Dermis blood vessel endothelial cell (primary cell): ENCODE measurements around the gene SLC38A4. TPM values are rescaled to one million over a fixed set of nuclear protein-coding genes. Genes with fewer than 3 reads are reported as not detected.
A peak's percentile ranks its signal among the peaks of the same experiment; 100 is the strongest.

Experiments used
- DNase-seq: peaks from one replicate; pipeline ENCODE4 v3.0.0; 2010
- total RNA-seq: library from RNA; depleted of rRNA; stranded (reverse); fragments of >200 nt; gene quantifications from 2 replicates; pipeline ENCODE4 v1.2.3, GENCODE V29; 2014

SLC38A4 gene
- total RNA-seq, 1 donor from 2014 or later = 1.2 TPM

GRCh38 chr12:46811185-46811584 lies 14.6 kb downstream of the SLC38A4 start:
- no peak for DNase-seq

- no peak for DNase-seq
Observed at GRCh38 chr12:46808955-46809697, 16.7 kb downstream of the SLC38A4 start.

- DNase-seq = no peak
Observed at GRCh38 chr12:46808317-46808716, 17.5 kb downstream of the SLC38A4 start.

GRCh38 chr12:46804054-46804453 lies 21.7 kb downstream of the SLC38A4 start:
- DNase-seq = no peak

- no peak for DNase-seq
Observed at GRCh38 chr12:46803517-46803916, 22.3 kb downstream of the SLC38A4 start.

- no peak for DNase-seq
Observed at GRCh38 chr12:46801293-46801692, 24.5 kb downstream of the SLC38A4 start.

GRCh38 chr12:46800160-46800559 lies 25.6 kb downstream of the SLC38A4 start:
- DNase-seq = no peak

GRCh38 chr12:46798648-46799047 lies 27.1 kb downstream of the SLC38A4 start:
- no peak for DNase-seq

- no peak for DNase-seq
Observed at GRCh38 chr12:46798056-46798455, 27.7 kb downstream of the SLC38A4 start.

- DNase-seq = no peak
Observed at GRCh38 chr12:46795988-46796387, 29.8 kb downstream of the SLC38A4 start.

GRCh38 chr12:46794593-46795190 lies 31.1 kb downstream of the SLC38A4 start:
- no peak for DNase-seq

GRCh38 chr12:46792925-46793324 lies 32.9 kb downstream of the SLC38A4 start:
- DNase-seq = no peak

GRCh38 chr12:46790066-46790465 lies 35.7 kb downstream of the SLC38A4 start:
- DNase-seq = no peak

- DNase-seq = peak; percentile 85
Observed at GRCh38 chr12:46788072-46788887, 37.5 kb downstream of the SLC38A4 start.

- DNase-seq = no peak
Observed at GRCh38 chr12:46787496-46788055, 38.2 kb downstream of the SLC38A4 start.

- peak; percentile 1 for DNase-seq
Observed at GRCh38 chr12:46786774-46787173, 39.0 kb downstream of the SLC38A4 start.

- DNase-seq = no peak
Observed at GRCh38 chr12:46785382-46785781, 40.4 kb downstream of the SLC38A4 start.

GRCh38 chr12:46783871-46784270 lies 41.9 kb downstream of the SLC38A4 start:
- no peak for DNase-seq

- DNase-seq = no peak
Observed at GRCh38 chr12:46779879-46780278, 45.9 kb downstream of the SLC38A4 start.

GRCh38 chr12:46779063-46779462 lies 46.7 kb downstream of the SLC38A4 start:
- DNase-seq = no peak

- no peak for DNase-seq
Observed at GRCh38 chr12:46778415-46778814, 47.4 kb downstream of the SLC38A4 start.

GRCh38 chr12:46777587-46777986 lies 48.2 kb downstream of the SLC38A4 start:
- no peak for DNase-seq

- DNase-seq = no peak
Observed at GRCh38 chr12:46775796-46776195, 50.0 kb downstream of the SLC38A4 start.
